ENCODE data around the gene SLC25A29.

SLC25A29 gene

DNA sequence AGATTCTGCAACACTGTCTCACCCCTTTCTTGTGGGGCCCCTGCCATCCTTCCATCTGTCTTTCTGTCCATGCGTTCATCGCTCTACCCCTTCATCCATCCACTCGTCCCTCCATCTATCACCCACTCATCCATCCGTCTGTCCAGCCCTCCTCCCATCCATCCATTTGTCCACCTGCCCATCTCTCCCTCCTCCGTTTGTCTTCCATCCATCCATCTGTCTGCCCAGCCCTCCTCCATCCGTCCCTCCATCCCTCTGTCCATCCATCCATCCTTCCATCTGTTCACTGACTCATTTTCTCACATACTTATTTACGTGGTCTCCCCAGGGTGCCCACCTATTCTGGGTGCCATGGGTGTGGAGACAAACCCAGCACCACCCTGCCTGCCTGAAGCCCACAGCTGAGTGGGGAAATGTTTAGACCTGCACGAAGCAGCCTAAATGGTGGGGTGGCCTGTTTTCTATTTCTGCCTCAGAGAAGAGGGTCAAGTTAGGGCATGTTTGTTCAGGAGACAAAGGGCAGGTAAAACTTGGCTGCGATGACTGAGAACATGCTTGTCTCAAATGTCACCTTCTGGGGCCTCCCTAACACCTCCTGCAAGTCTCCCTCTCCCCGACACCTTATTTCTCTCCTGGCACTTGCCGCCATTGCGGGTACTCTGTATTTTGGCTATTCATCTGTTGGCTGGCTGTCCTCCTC, 14.1 kb upstream of the SLC25A29 start:
- H3K27ac ChIP-seq (ENCODE audit: insufficient read depth in 1 of 2, low read depth in 1 of 2, low read length in 2 of 2, poor library complexity in 1 of 2, severe bottlenecking in 2 of 2), result no peak overlapping the region
- H3K9me3 ChIP-seq (ENCODE audit: control extremely low read depth in 1 of 5, control insufficient read depth in 4 of 5, insufficient read depth in 2 of 5, low read depth in 1 of 5, low read length in 4 of 5), result no peaks in the 10 kb centered on the region
- ChIA-PET POLR2A (interaction anchor here (1.0 kb wide), 1 partner anchor 20 kb away, joined by 4 read pairs; no protein-coding TSS in a partner anchor), CTCF (interaction anchor here (0.6 to 2.1 kb wide), 4 partner anchors 14 to 30 kb away, joined by 3 to 5 read pairs (median 4); no protein-coding TSS in a partner anchor)
- no peaks in the 10 kb centered on the region for H3K36me3 ChIP-seq (ENCODE audit: control insufficient read depth in 4 of 4, insufficient read depth in 4 of 4, low read length in 3 of 4)
- WGBS (ENCODE audit: insufficient coverage), result 98% methylated on average over 12 of the region's 12 CpGs
- no peak for DNase-seq
- peaks cover 0 to 5% (median 3%) of the 10 kb centered on the region in 4 experiments for H3K4me1 ChIP-seq (ENCODE audit: control extremely low read depth in 1 of 4, control insufficient read depth in 4 of 4, insufficient read depth in 4 of 4, low read length in 3 of 4)
- no peak overlapping the region for H3K4me3 ChIP-seq (ENCODE audit: control insufficient read depth in 1 of 7, extremely low read depth in 1 of 7, insufficient read depth in 4 of 7, low read depth in 2 of 7, low read length in 6 of 7)
- no peaks in the 10 kb centered on the region for H3K27me3 ChIP-seq (replicated peaks in 2 of 5; ENCODE audit: control insufficient read depth in 4 of 5, insufficient read depth in 5 of 5, low read length in 4 of 5)

DNA sequence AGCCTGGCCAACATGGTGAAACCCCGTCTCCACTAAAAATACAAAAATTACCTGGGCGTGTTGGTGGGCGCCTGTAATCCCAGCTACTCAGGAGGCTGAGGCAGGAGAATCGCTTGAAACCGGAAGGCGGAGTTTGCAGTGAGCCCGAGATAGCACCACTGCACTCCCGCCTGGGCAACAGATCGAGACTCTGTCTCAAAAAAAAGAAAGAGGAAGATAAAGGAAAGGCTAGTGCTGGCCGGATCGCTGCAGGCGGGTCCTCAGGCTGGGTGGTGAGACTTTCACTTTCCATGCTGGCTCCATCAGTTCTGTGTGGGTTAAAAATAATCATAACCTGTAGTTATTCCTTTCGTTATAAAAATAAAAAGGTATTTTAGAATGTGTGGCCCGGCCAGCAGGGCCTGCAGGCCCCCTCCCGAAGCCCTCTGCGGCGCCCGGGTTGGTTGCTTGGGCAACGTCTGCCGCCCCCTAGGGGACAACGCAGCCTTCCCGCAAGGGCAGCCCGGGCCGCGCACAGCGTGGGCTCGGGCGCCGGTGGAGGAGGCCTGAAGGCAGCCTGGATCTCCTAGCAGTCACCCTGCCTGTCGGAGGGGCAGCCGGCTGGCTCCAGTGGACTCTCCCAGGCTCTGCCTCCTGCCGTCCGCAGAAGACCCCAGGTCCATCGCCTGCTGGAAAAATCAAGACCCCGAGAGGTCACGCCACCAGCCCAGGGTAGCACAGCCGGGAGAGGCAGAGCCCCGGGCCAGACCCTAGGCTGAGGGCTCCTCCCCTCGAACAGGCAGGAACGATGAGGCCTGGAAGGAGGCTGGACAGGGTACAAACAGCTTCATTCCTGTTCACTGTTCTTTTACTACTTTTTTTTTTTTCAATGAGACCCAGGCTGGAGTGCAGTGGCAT, 11.9 kb upstream of the SLC25A29 start:
- ChIA-PET POLR2A (no interaction called here), CTCF (interaction anchor here (0.7 to 2.1 kb wide), 4 partner anchors 9 to 32 kb away, joined by 3 to 5 read pairs (median 4); no protein-coding TSS in a partner anchor)
- H3K27ac ChIP-seq (ENCODE audit: insufficient read depth in 1 of 2, low read depth in 1 of 2, low read length in 2 of 2, poor library complexity in 1 of 2, severe bottlenecking in 2 of 2), result no peak overlapping the region
- peaks cover 0 to 7% (median 6%) of the 10 kb centered on the region in 4 experiments for H3K4me1 ChIP-seq (ENCODE audit: control extremely low read depth in 1 of 4, control insufficient read depth in 4 of 4, insufficient read depth in 4 of 4, low read length in 3 of 4)
- H3K9me3 ChIP-seq (ENCODE audit: control extremely low read depth in 1 of 5, control insufficient read depth in 4 of 5, insufficient read depth in 2 of 5, low read depth in 1 of 5, low read length in 4 of 5), result no peaks in the 10 kb centered on the region
- no peaks in the 10 kb centered on the region for H3K27me3 ChIP-seq (replicated peaks in 2 of 5; ENCODE audit: control insufficient read depth in 4 of 5, insufficient read depth in 5 of 5, low read length in 4 of 5)
- no peaks in the 10 kb centered on the region for H3K36me3 ChIP-seq (ENCODE audit: control insufficient read depth in 4 of 4, insufficient read depth in 4 of 4, low read length in 3 of 4)
- peak overlapping the region in 5 of 7 experiments; percentile 36 to 71 (median 58) for H3K4me3 ChIP-seq (ENCODE audit: control insufficient read depth in 1 of 7, extremely low read depth in 1 of 7, insufficient read depth in 4 of 7, low read depth in 2 of 7, low read length in 6 of 7)
- 35% methylated on average over 33 of the region's 40 CpGs for WGBS (ENCODE audit: insufficient coverage)
- peak; percentile 73 to 84 (median 84) for DNase-seq

DNA sequence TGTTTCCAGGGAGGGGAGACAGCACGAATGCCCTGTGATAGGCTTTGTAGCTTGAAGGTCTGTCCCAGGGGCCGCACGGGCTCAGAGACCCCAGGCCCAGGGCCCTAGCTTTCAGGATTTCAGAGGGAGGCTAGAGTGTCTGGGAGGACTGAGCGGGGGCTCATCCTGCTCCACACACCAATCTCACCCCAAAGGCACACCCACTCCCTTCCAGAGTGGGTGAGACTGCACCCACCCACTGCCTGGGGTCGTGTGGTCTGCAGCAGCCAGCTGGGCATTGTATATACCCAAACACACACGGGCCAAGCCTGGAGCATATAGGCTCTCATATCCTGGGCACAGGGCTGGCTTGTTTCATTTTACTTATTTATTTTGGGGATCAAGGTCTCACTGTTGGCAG, 11.1 kb upstream of the SLC25A29 start:
- ChIA-PET CTCF (interaction anchor here (0.9 to 1.5 kb wide), 2 partner anchors 14 to 24 kb away, joined by 4 read pairs; no protein-coding TSS in a partner anchor), POLR2A (no interaction called here)
- no peak for DNase-seq
- no peaks in the 10 kb centered on the region for H3K36me3 ChIP-seq (ENCODE audit: control insufficient read depth in 4 of 4, insufficient read depth in 4 of 4, low read length in 3 of 4)
- H3K4me1 ChIP-seq (ENCODE audit: control extremely low read depth in 1 of 4, control insufficient read depth in 4 of 4, insufficient read depth in 4 of 4, low read length in 3 of 4), result peaks cover 0 to 15% (median 12%) of the 10 kb centered on the region in 4 experiments
- no peak overlapping the region for H3K27ac ChIP-seq (ENCODE audit: insufficient read depth in 1 of 2, low read depth in 1 of 2, low read length in 2 of 2, poor library complexity in 1 of 2, severe bottlenecking in 2 of 2)
- H3K9me3 ChIP-seq (ENCODE audit: control extremely low read depth in 1 of 5, control insufficient read depth in 4 of 5, insufficient read depth in 2 of 5, low read depth in 1 of 5, low read length in 4 of 5), result no peaks in the 10 kb centered on the region
- 97% methylated on average over 4 of the region's 6 CpGs for WGBS (ENCODE audit: insufficient coverage)
- no peaks in the 10 kb centered on the region for H3K27me3 ChIP-seq (replicated peaks in 2 of 5; ENCODE audit: control insufficient read depth in 4 of 5, insufficient read depth in 5 of 5, low read length in 4 of 5)
- H3K4me3 ChIP-seq (ENCODE audit: control insufficient read depth in 1 of 7, extremely low read depth in 1 of 7, insufficient read depth in 4 of 7, low read depth in 2 of 7, low read length in 6 of 7), result no peak overlapping the region

DNA sequence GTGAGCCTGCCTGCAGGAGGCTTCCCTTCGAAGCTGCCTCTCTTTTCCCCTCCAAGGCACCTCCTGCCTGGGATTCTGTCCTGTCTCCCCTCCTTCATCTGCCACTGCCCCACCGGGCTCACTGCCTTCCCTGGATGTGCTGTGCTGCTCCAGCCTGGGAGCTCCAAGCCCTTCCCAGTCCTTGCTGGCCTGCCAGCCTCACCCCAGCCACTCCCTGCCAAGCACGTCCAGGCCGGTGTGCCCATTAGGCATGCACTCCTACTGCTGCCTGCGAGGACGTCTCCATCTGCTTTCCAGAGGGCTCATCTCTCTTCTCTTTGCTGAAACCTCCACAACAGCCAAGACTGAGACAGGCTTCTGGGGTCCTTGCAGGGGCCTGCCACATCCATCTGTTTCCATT, 8.5 kb upstream of the SLC25A29 start:
- no peaks in the 10 kb centered on the region for H3K27me3 ChIP-seq (replicated peaks in 2 of 5; ENCODE audit: control insufficient read depth in 4 of 5, insufficient read depth in 5 of 5, low read length in 4 of 5)
- 96% methylated on average over 6 of the region's 6 CpGs for WGBS (ENCODE audit: insufficient coverage)
- ChIA-PET CTCF (interaction anchor here (4.2 kb wide), 1 partner anchor 12 kb away, joined by 24 read pairs; no protein-coding TSS in a partner anchor), POLR2A (no interaction called here)
- no peak overlapping the region for H3K4me3 ChIP-seq (ENCODE audit: control insufficient read depth in 1 of 7, extremely low read depth in 1 of 7, insufficient read depth in 4 of 7, low read depth in 2 of 7, low read length in 6 of 7)
- no peak for DNase-seq
- H3K27ac ChIP-seq (ENCODE audit: insufficient read depth in 1 of 2, low read depth in 1 of 2, low read length in 2 of 2, poor library complexity in 1 of 2, severe bottlenecking in 2 of 2), result no peak overlapping the region
- no peaks in the 10 kb centered on the region for H3K36me3 ChIP-seq (ENCODE audit: control insufficient read depth in 4 of 4, insufficient read depth in 4 of 4, low read length in 3 of 4)
- H3K4me1 ChIP-seq (ENCODE audit: control extremely low read depth in 1 of 4, control insufficient read depth in 4 of 4, insufficient read depth in 4 of 4, low read length in 3 of 4), result peaks cover 0 to 32% (median 28%) of the 10 kb centered on the region in 4 experiments
- no peaks in the 10 kb centered on the region for H3K9me3 ChIP-seq (ENCODE audit: control extremely low read depth in 1 of 5, control insufficient read depth in 4 of 5, insufficient read depth in 2 of 5, low read depth in 1 of 5, low read length in 4 of 5)

DNA sequence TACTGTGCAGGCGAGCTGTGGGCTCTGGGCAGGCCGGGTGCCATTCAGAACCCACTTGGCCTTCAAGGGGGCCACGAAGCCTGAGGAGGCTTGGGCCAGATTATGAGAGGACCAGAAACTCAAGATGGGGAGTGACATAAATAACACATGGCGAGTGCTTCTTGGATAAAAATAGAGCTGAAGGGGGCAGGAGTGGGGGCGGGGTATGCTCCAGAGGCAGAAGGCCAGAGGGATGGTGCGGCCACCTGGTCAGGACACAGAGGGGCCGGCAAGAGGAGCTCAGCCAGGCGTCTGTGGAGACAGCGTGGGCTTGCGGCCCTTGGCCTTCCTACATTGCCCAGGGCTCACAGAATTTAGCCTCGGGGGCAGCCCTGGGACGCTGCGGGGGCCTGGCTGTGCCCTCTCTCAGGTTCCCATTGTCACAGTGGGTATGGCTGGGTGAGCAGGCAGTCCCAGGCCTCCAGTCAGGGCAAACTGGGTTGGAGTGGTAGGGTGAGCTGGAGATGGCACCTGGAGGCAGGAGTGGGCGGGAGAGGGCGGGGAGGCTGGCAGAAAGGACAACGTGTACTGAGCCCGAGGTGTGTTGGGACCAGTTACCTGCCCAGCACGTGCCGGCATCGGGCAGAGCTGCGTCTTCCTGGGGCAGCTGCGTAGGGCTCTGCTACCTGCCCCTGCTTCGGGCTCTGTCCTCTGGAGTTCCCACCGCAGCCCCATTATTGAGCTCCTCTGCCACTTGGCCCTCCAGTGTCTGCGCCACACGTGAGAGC, 7.4 kb upstream of the SLC25A29 start:
- no peaks in the 10 kb centered on the region for H3K9me3 ChIP-seq (ENCODE audit: control extremely low read depth in 1 of 5, control insufficient read depth in 4 of 5, insufficient read depth in 2 of 5, low read depth in 1 of 5, low read length in 4 of 5)
- H3K27ac ChIP-seq (ENCODE audit: insufficient read depth in 1 of 2, low read depth in 1 of 2, low read length in 2 of 2, poor library complexity in 1 of 2, severe bottlenecking in 2 of 2), result no peak overlapping the region
- no peak for DNase-seq
- 94% methylated on average over 26 of the region's 26 CpGs for WGBS (ENCODE audit: insufficient coverage)
- no peaks in the 10 kb centered on the region for H3K36me3 ChIP-seq (ENCODE audit: control insufficient read depth in 4 of 4, insufficient read depth in 4 of 4, low read length in 3 of 4)
- H3K4me3 ChIP-seq (ENCODE audit: control insufficient read depth in 1 of 7, extremely low read depth in 1 of 7, insufficient read depth in 4 of 7, low read depth in 2 of 7, low read length in 6 of 7), result no peak overlapping the region
- peaks cover 0 to 42% (median 35%) of the 10 kb centered on the region in 4 experiments for H3K4me1 ChIP-seq (ENCODE audit: control extremely low read depth in 1 of 4, control insufficient read depth in 4 of 4, insufficient read depth in 4 of 4, low read length in 3 of 4)
- ChIA-PET CTCF (interaction anchor here (0.6 to 4.2 kb wide), 10 partner anchors 8 to 1246 kb away, joined by 3 to 24 read pairs (median 4); a partner anchor contains a TSS), POLR2A (interaction anchor here (0.6 kb wide), 2 partner anchors 11 to 14 kb away, joined by 3 to 5 read pairs; no protein-coding TSS in a partner anchor)
- no peaks in the 10 kb centered on the region for H3K27me3 ChIP-seq (replicated peaks in 2 of 5; ENCODE audit: control insufficient read depth in 4 of 5, insufficient read depth in 5 of 5, low read length in 4 of 5)

- ChIA-PET POLR2A (no interaction called here), CTCF (interaction anchor here (0.8 to 4.2 kb wide), 7 partner anchors 9 to 48 kb away, joined by 3 to 24 read pairs (median 3); no protein-coding TSS in a partner anchor)
- H3K4me1 ChIP-seq (ENCODE audit: control extremely low read depth in 1 of 4, control insufficient read depth in 4 of 4, insufficient read depth in 4 of 4, low read length in 3 of 4), result peaks cover 0 to 47% (median 37%) of the 10 kb centered on the region in 4 experiments
- H3K27me3 ChIP-seq (replicated peaks in 2 of 5; ENCODE audit: control insufficient read depth in 4 of 5, insufficient read depth in 5 of 5, low read length in 4 of 5), result no peaks in the 10 kb centered on the region
- no peak overlapping the region for H3K4me3 ChIP-seq (ENCODE audit: control insufficient read depth in 1 of 7, extremely low read depth in 1 of 7, insufficient read depth in 4 of 7, low read depth in 2 of 7, low read length in 6 of 7)
- no peak overlapping the region for H3K27ac ChIP-seq (ENCODE audit: insufficient read depth in 1 of 2, low read depth in 1 of 2, low read length in 2 of 2, poor library complexity in 1 of 2, severe bottlenecking in 2 of 2)
- no peak for DNase-seq
- WGBS (ENCODE audit: insufficient coverage), result 69% methylated on average over 9 of the region's 10 CpGs
- no peaks in the 10 kb centered on the region for H3K36me3 ChIP-seq (ENCODE audit: control insufficient read depth in 4 of 4, insufficient read depth in 4 of 4, low read length in 3 of 4)
- no peaks in the 10 kb centered on the region for H3K9me3 ChIP-seq (ENCODE audit: control extremely low read depth in 1 of 5, control insufficient read depth in 4 of 5, insufficient read depth in 2 of 5, low read depth in 1 of 5, low read length in 4 of 5)
These were observed 6.7 kb upstream of the SLC25A29 start for GRCh38 chr14:100312877-100313400.
